Kidney epithelial cell (primary cell): ENCODE results near the gene PATJ. TPM values are rescaled to one million over a fixed set of nuclear protein-coding genes. Genes with fewer than 3 reads are reported as not detected.

Experiments used
- DNase-seq: peaks from one replicate; pipeline ENCODE4 v3.0.0-alpha.2; 2010; ENCODE audit warnings: low read depth
- H3K27me3 ChIP-seq: 2 replicates; pipeline ENCODE4 v1.6.0; 2011; ENCODE audit warnings: low read length; ENCODE audit not compliant: control insufficient read depth, insufficient read depth
- H3K36me3 ChIP-seq: 2 replicates; pipeline ENCODE4 v1.5.1; 2011; ENCODE audit warnings: low read length; ENCODE audit not compliant: control insufficient read depth, insufficient read depth
- H3K4me3 ChIP-seq: 2 replicates; pipeline ENCODE4 v1.5.1; 2011; ENCODE audit warnings: low read depth, mild to moderate bottlenecking, control low read depth, low read length
- total RNA-seq: library from RNA; depleted of rRNA; stranded (reverse); fragments of >200 nt; gene quantifications from 2 replicates; pipeline ENCODE4 v1.2.3, GENCODE V29; 2015
- TF ChIP-seq, protein P1 (sequence below): IDR thresholded peaks from 2 replicates; pipeline ENCODE4 v1.5.1; 2011; ENCODE audit warnings: mild to moderate bottlenecking, moderate library complexity, low read length, control low read depth, inconsistent platforms; ENCODE audit not compliant: insufficient read depth, poor library complexity, severe bottlenecking

Gene PATJ
- total RNA-seq, 1 donor from 2014 or later: 27.1 TPM

DNA sequence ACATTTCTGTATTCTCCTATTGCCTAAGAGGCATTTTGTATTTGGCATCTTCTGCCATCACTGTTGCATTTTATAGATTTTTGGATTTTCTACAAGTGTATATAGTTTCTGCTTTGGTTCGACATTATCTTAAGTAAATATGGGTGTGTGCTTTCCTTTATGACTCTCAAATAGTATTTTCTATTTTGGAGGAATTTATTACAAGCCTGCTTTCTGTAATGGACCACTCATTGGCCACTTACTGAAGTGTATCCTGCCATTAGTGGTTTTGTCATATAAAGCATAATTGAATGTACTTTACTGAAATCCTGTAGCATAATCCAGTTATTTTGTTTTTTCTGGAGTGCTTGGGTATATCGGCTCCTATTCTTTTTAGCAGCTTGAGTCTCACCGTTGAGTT, 184.3 kb downstream of the PATJ start:
- DNase-seq: no peak
- H3K4me3 ChIP-seq: no peak overlapping the region
- TF ChIP-seq, protein P1, sequence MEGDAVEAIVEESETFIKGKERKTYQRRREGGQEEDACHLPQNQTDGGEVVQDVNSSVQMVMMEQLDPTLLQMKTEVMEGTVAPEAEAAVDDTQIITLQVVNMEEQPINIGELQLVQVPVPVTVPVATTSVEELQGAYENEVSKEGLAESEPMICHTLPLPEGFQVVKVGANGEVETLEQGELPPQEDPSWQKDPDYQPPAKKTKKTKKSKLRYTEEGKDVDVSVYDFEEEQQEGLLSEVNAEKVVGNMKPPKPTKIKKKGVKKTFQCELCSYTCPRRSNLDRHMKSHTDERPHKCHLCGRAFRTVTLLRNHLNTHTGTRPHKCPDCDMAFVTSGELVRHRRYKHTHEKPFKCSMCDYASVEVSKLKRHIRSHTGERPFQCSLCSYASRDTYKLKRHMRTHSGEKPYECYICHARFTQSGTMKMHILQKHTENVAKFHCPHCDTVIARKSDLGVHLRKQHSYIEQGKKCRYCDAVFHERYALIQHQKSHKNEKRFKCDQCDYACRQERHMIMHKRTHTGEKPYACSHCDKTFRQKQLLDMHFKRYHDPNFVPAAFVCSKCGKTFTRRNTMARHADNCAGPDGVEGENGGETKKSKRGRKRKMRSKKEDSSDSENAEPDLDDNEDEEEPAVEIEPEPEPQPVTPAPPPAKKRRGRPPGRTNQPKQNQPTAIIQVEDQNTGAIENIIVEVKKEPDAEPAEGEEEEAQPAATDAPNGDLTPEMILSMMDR: no peak
- no peaks in the 10 kb centered on the region for H3K36me3 ChIP-seq
- no peaks in the 10 kb centered on the region for H3K27me3 ChIP-seq

DNA sequence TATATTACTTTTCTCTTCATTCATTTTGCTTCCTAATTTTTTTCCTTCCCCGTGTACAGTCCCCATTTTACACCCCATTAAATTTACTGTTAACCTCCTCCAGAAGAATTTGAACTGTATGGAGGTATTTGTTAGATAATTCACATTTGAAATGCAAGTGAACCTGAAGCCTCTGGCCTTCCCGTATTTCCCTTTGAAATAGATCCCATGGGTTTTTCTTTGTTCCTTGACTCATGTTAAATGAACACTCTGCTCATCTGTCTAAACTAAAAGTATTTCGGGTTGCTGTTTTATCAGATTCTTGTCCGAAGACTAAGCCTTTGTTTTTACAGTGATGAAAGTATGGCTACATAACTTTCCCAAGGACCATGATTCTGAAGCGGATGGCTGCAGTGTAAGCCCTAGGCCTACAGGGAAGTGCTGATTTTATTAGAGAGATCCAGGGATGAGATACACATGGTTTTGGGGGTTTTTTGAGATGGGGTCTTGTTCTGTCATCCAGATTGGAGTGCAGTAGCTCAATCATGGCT, 187.9 kb downstream of the PATJ start:
- Histone ChIP-seq H3K36me3 (no peaks in the 10 kb centered on the region), H3K27me3 (no peaks in the 10 kb centered on the region), H3K4me3 (no peak overlapping the region)
- DNase-seq: no peak
- TF ChIP-seq, protein P1: no peak

DNA sequence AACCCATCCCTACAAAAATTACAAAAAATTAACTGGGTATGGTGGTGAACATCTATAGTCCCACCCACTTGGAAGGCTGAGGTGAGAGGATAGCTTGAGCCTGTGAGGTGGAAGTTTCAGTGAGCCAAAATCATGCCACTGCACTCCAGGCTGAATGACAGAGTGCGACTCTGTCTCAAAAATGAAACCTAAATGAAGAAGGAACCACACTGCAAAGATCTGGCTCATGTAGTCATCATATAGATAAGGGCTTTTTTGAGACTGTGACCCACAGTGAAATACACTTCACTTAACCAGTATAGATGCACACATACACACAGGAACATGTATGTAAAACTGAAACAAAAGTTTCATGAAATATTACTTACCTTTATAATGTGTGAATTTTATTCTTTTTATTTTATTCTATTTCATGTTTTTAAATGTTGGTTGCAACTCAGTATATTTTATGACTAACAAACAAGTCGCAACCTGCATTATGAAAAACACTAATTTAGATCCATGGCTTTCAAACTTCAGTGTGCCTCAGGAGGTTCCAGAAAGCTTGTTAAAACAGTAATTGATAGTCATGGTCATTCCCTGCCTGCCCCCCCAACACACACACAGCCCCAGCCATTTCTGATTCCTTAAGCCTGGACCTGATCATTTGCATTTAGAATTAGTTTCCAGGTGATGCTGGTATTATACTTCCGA, 189.5 kb downstream of the PATJ start:
- no peak overlapping the region for H3K4me3 ChIP-seq
- no peaks in the 10 kb centered on the region for H3K27me3 ChIP-seq
- TF ChIP-seq, protein P1: no peak
- DNase-seq: no peak
- H3K36me3 ChIP-seq: no peaks in the 10 kb centered on the region

DNA sequence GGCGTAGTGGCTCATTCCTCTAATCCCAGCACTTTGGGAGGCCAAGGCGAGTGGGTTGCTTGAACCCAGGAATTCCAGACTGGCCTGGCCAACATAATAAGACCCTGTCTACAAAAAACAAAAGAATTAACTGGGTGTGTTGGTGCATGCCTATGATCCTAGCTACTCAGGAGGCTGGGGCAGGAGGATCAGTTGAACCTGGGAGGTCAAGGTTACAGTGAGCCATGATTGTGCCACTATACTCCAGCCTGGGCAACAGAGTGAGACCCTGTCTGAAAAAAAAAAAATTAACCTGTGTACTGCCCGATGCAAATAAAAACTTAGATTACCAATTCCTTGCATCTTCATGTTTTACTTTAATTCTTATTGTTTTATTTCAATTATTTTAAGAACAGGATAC, 193.2 kb downstream of the PATJ start:
- H3K27me3 ChIP-seq: no peaks in the 10 kb centered on the region
- H3K36me3 ChIP-seq: no peaks in the 10 kb centered on the region
- no peak overlapping the region for H3K4me3 ChIP-seq
- DNase-seq: no peak
- TF ChIP-seq, protein P1: no peak

DNA sequence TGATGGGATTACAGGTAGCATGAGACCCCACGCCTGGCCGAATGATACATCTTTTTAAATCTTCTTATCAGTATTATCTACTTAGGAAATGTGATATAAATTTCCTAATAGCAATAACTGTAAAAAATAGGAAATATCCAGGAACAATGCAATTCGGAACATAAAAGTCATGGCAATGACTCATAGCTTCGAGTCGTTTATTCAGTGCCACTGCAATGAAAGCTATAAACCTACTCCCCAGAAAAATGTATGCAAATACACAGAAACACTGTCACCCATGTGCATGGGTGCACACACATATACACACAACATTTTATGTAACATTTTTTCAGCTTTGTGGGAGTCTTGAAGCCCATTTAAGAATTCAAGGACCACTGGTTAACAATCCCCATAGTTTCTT, 194.6 kb downstream of the PATJ start:
- TF ChIP-seq, protein P1: no peak
- H3K27me3 ChIP-seq: no peaks in the 10 kb centered on the region
- DNase-seq: no peak

DNA sequence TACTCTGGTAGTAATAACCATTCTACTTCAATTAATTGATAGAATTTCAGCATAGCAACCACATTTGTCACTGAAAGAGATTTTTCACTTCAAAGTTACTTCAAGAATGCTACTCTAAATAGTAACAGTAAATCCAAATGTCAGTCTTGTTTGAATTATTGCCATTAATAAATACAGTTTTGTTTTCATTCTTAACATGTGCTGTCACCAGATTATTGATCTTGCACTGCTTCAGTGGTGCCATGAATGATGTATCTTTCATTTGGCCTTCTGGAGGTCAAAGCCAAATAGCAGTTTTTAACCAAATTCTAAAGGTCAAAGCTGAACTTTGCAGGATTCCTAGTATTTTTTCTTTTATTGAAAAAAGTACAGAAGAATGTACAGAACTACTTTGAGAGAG, 199.5 kb downstream of the PATJ start:
- DNase-seq: no peak
- Histone ChIP-seq H3K27me3 (no peaks in the 10 kb centered on the region), H3K36me3 (no peaks in the 10 kb centered on the region), H3K4me3 (no peak overlapping the region)
- TF ChIP-seq, protein P1: no peak

More for the DNA sequence above, 194.6 kb downstream of the PATJ start:
- H3K36me3 ChIP-seq: no peaks in the 10 kb centered on the region
- H3K4me3 ChIP-seq: no peak overlapping the region
